ENCODE data around the gene MRPL14. TPM values are rescaled to one million over a fixed set of nuclear protein-coding genes. Genes with fewer than 3 reads are reported as not detected.

MRPL14 gene
- total and polyA plus RNA-seq, 9 of the 15 experiments (the other 6 are each of a cell fraction or from before 2014, with no cell fraction given), result 126 to 424 (median 165) TPM

GRCh38 chr6:44073612-44074438 is 53.4 kb downstream of the MRPL14 start (continued):
- TF ChIP-seq TAF9B (IDR thresholded peaks at IDR 0.05; ENCODE audit: partially characterized antibody), result no peak
- no peak for TF ChIP-seq ZNF133 (CRISPR knock-in tag; IDR thresholded peaks at IDR 0.05)
- 0 out of 2 replicates have a peak, but pooled peaks have one; percentile 32 for TF ChIP-seq HMG20A (CRISPR knock-in tag; conservative IDR thresholded peaks at IDR 0.05)
- peak; percentile 52; the same call in 1 of the 2 replicates for TF ChIP-seq HDGF (IDR thresholded peaks at IDR 0.05)
- TF ChIP-seq, protein P1, sequence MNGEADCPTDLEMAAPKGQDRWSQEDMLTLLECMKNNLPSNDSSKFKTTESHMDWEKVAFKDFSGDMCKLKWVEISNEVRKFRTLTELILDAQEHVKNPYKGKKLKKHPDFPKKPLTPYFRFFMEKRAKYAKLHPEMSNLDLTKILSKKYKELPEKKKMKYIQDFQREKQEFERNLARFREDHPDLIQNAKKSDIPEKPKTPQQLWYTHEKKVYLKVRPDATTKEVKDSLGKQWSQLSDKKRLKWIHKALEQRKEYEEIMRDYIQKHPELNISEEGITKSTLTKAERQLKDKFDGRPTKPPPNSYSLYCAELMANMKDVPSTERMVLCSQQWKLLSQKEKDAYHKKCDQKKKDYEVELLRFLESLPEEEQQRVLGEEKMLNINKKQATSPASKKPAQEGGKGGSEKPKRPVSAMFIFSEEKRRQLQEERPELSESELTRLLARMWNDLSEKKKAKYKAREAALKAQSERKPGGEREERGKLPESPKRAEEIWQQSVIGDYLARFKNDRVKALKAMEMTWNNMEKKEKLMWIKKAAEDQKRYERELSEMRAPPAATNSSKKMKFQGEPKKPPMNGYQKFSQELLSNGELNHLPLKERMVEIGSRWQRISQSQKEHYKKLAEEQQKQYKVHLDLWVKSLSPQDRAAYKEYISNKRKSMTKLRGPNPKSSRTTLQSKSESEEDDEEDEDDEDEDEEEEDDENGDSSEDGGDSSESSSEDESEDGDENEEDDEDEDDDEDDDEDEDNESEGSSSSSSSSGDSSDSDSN (IDR thresholded peaks at IDR 0.05; ENCODE audit: borderline replicate concordance in 1 of 2, low read depth in 2 of 2, low read length in 2 of 2), result no peak
- no peak for TF ChIP-seq POLR2B (IDR thresholded peaks at IDR 0.05; ENCODE audit: low read depth, partially characterized antibody)
- no peak for TF ChIP-seq ZBTB34 (CRISPR knock-in tag; IDR thresholded peaks at IDR 0.05)
- TF ChIP-seq BRF1 (IDR thresholded peaks at IDR 0.05; ENCODE audit: borderline replicate concordance, extremely low read depth, insufficient read length), result no peak
- no peak for TF ChIP-seq PPARD (CRISPR knock-in tag; IDR thresholded peaks at IDR 0.05)
- no peak for TF ChIP-seq HMGN3 (IDR thresholded peaks at IDR 0.05; ENCODE audit: borderline replicate concordance, extremely low read depth, insufficient read length, low read depth, low read length)
- TF ChIP-seq SP1 (CRISPR knock-in tag; IDR thresholded peaks at IDR 0.05), result peak; percentile 54
- TF ChIP-seq LARP7 (IDR thresholded peaks at IDR 0.05), result 0 out of 2 replicates have a peak, but pooled peaks have one; percentile 32
- TF ChIP-seq POLR3G (IDR thresholded peaks at IDR 0.05; ENCODE audit: extremely low read depth, insufficient read length, insufficient replicate concordance), result no peak
- no peak for TF ChIP-seq HNRNPLL (IDR thresholded peaks at IDR 0.05; ENCODE audit: low read depth, low read length, poor library complexity, severe bottlenecking)
- TF ChIP-seq KAT8 (IDR thresholded peaks at IDR 0.05; ENCODE audit: low read depth), result no peak
- no peak for TF ChIP-seq ZNF586 (CRISPR knock-in tag; conservative IDR thresholded peaks at IDR 0.05)
- TF ChIP-seq ARID4B (CRISPR knock-in tag; IDR thresholded peaks at IDR 0.05), result peak; percentile 11; the same call in 1 of the 2 replicates
- 0 out of 2 replicates have a peak, but pooled peaks have one; percentile 10 for TF ChIP-seq PML (IDR thresholded peaks at IDR 0.05; ENCODE audit: low read length)

Measured in K562 (cell line).